HepG2 (cell line): Measurements from ENCODE around the gene CDYL2.
"Not testable (repeated sequence)": the region's sequence is repeated elsewhere in the genome, so short reads cannot be mapped to it uniquely, and the experiment has no call there.

ENCODE experiments used
- ATF3 ChIP-seq: sonication (generic); formaldehyde crosslinking; IDR thresholded peaks from 2 replicates; pipeline ENCODE4 v1.4.0; 2020; ENCODE audit warnings: missing genetic modification reagents
- CTCF ChIP-seq: sonication (generic); formaldehyde crosslinking; IDR thresholded peaks from 2 replicates; pipeline ENCODE4 v1.5.0; 2020; ENCODE audit warnings: mild to moderate bottlenecking, missing genetic modification reagents, moderate library complexity
- E2F2 ChIP-seq: sonication (generic); formaldehyde crosslinking; IDR thresholded peaks from 2 replicates; pipeline ENCODE4 v1.4.0; 2020; ENCODE audit warnings: missing genetic modification reagents, borderline replicate concordance
- ZNF225 ChIP-seq: sonication (generic); formaldehyde crosslinking; IDR thresholded peaks from 2 replicates; pipeline ENCODE4 v1.4.0; 2020; ENCODE audit warnings: mild to moderate bottlenecking, missing genetic modification reagents

GRCh38 chr16:80727066-80727763 lies 77.2 kb downstream of the CDYL2 start:
- not testable (repeated sequence) for TF ChIP-seq ZNF225, E2F2, CTCF, ATF3 (CRISPR knock-in tag)
